Left lung (tissue), 10 donors: ENCODE measurements around the gene ANKRD39. TPM values are rescaled to one million over a fixed set of nuclear protein-coding genes. Genes with fewer than 3 reads are reported as not detected.

ENCODE experiments used
- ATAC-seq: fragments of 200-7000 bp; cut with Tn5 transposase; one replicate; pipeline ENCODE4 v1.9.1; 2020; ENCODE audit warnings: moderate library complexity
- DNase-seq, 4 donors: peaks; one replicate each; pipeline ENCODE4 v3.0.0-alpha.2; 2013 to 2020
- H3K27ac ChIP-seq, 2 donors: fragments of 200-600 bp; sonication (generic) in 1 of 2; one replicate each; pipeline versions ENCODE4 v1.5.0 to v1.8.0; 2020 to 2021
- H3K27me3 ChIP-seq, 2 donors: fragments of 200-600 bp; sonication (generic) in 1 of 2; one replicate each; pipeline versions ENCODE4 v1.5.0 to v1.8.0; 2020 to 2021
- H3K36me3 ChIP-seq, 2 donors: fragments of 200-600 bp; sonication (generic) in 1 of 2; one replicate each; pipeline versions ENCODE4 v1.5.0 to v1.8.0; 2020 to 2021
- H3K4me1 ChIP-seq, 2 donors: fragments of 200-600 bp; one replicate each; pipeline ENCODE4 v1.8.0; 2021
- H3K4me3 ChIP-seq, 2 donors: fragments of 200-600 bp; sonication (generic) in 1 of 2; one replicate each; pipeline versions ENCODE4 v1.5.0 to v1.8.0; 2020 to 2021; ENCODE audit warnings: mild to moderate bottlenecking in 1 of 2
- H3K9me3 ChIP-seq, 2 donors: fragments of 200-600 bp; sonication (generic) in 1 of 2; one replicate each; pipeline versions ENCODE4 v1.5.0 to v1.8.0; 2020 to 2021
- intact Hi-C, 2 donors: fragments of 100-400 bp; cut with DNase I; formaldehyde crosslinking; loops; one replicate each; pipeline versions ENCODE4 v1.11.2 to v1.14.2; 2022
- polyA plus RNA-seq, 6 donors: library from polyadenylated mRNA; unstranded; fragments of 120-200 nt; gene quantifications; one replicate each; pipeline ENCODE4 v1.2.1, GENCODE V29; 2013; ENCODE audit not compliant: insufficient read length in 6 of 6
- total RNA-seq, 2 donors: library from RNA; stranded (reverse); fragmentation: NEBNext Ultra II Directional; extraction: Animal tissue kit (Norgen Biotek cat#: 25700); gene quantifications; one replicate each; pipeline ENCODE4 v1.2.1, GENCODE V29; 2021
- TF ChIP-seq, protein P1 (sequence below), 2 donors: fragments of 200-600 bp; sonication (generic) in 1 of 2; IDR thresholded peaks; one replicate each; pipeline versions ENCODE4 v1.5.0 to v1.8.0; 2021; ENCODE audit warnings: antibody characterized with exemption in 2 of 2
- donor health status: DM: no; HTN: yes; CAD: no.
- donor health status: DM: no; HTN: no; CAD: no.

ANKRD39 gene
- total and polyA plus RNA-seq, 8 donors: 7.9 to 11.9 (median 10.4) TPM

DNA sequence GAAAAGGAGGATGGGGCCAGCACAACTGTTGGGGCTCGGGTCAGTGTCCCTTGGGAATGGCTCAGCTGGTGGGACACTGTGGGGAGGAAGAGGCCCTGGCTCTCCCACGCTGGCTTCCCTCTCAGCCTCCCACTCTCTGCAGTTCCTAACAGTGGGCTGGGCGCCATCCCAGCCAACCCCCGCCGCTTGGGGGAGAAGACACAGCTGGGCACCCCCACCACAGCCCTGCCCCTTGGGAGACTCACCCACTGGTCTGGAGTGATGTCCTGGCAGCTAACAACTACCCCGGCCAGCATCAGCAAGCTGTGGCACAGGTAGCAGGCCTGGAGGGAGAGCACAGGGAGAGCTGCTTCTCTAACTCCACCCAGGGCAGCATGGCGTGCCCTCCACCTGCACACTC, 20.4 kb upstream of the ANKRD39 start:
- no peak overlapping the region for H3K27ac ChIP-seq
- no peaks in the 10 kb centered on the region for H3K36me3 ChIP-seq
- TF ChIP-seq, protein P1, sequence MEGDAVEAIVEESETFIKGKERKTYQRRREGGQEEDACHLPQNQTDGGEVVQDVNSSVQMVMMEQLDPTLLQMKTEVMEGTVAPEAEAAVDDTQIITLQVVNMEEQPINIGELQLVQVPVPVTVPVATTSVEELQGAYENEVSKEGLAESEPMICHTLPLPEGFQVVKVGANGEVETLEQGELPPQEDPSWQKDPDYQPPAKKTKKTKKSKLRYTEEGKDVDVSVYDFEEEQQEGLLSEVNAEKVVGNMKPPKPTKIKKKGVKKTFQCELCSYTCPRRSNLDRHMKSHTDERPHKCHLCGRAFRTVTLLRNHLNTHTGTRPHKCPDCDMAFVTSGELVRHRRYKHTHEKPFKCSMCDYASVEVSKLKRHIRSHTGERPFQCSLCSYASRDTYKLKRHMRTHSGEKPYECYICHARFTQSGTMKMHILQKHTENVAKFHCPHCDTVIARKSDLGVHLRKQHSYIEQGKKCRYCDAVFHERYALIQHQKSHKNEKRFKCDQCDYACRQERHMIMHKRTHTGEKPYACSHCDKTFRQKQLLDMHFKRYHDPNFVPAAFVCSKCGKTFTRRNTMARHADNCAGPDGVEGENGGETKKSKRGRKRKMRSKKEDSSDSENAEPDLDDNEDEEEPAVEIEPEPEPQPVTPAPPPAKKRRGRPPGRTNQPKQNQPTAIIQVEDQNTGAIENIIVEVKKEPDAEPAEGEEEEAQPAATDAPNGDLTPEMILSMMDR (IDR thresholded peaks at IDR 0.05): no peak
- H3K4me3 ChIP-seq: no peak overlapping the region
- H3K27me3 ChIP-seq: peaks cover 0 to 28% of the 10 kb centered on the region in 2 donors
- intact Hi-C loops: no loop called here
- H3K4me1 ChIP-seq: peaks cover 0 to 26% of the 10 kb centered on the region in 2 donors
- no peak for DNase-seq
- no peaks in the 10 kb centered on the region for H3K9me3 ChIP-seq
- ATAC-seq: no peak

DNA sequence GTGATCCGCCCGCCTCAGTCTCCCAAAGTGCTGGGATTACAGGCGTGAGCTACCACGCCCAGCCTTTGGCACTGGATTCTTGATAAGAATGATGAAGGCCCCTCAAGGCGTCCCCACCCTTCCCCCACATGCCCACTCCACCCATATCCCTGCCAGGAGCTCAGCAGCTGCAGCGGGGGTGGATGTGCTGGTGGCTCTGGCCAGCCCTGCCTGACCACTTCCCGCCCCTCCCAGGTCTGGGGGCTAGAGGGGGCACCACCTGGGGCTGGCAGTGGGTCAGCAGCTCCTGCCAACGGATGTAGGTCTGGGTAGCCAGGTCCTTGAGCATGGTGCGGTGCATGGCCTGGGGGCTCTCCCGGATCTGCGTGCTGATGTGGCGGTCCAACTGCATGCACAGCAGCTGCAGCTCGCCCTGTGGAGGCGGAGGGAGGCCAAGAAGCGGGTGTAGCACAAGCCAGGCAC, 19.8 kb upstream of the ANKRD39 start:
- Histone ChIP-seq H3K9me3 (no peaks in the 10 kb centered on the region), H3K27me3 (peaks cover 0 to 33% of the 10 kb centered on the region in 2 donors), H3K4me1 (peaks cover 0 to 31% of the 10 kb centered on the region in 2 donors), H3K4me3 (no peak overlapping the region), H3K27ac (no peak overlapping the region), H3K36me3 (no peaks in the 10 kb centered on the region)
- DNase-seq (no peak), ATAC-seq (no peak)
- intact Hi-C loops: no loop called here
- TF ChIP-seq, protein P1 (IDR thresholded peaks at IDR 0.05): no peak

DNA sequence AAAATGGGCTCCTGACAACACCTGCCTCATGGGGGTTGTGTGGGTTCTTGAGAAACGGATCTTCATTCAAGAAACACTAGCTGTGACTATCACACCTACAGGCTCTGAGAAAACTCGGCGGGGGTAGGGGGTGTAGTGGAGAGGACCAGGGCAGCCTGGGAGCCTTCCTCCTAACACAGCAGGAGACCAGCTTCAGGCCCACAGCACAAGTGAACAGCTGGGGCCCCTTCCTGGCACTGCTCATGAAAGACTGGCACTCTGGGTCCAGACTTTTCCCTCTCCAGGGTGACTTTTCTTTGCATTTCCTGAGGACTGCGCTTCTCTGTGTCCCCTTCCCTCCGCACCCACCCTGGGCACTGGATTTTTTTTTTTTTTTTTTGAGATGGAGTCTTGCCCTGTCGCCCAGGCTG, 19.2 kb upstream of the ANKRD39 start:
- H3K4me3 ChIP-seq: no peak overlapping the region
- H3K36me3 ChIP-seq: no peaks in the 10 kb centered on the region
- H3K9me3 ChIP-seq: no peaks in the 10 kb centered on the region
- intact Hi-C loops: no loop called here
- peaks cover 0 to 39% of the 10 kb centered on the region in 2 donors for H3K27me3 ChIP-seq
- peaks cover 0 to 33% of the 10 kb centered on the region in 2 donors for H3K4me1 ChIP-seq
- ATAC-seq: no peak
- TF ChIP-seq, protein P1 (IDR thresholded peaks at IDR 0.05): no peak
- H3K27ac ChIP-seq: no peak overlapping the region
- DNase-seq: no peak

DNA sequence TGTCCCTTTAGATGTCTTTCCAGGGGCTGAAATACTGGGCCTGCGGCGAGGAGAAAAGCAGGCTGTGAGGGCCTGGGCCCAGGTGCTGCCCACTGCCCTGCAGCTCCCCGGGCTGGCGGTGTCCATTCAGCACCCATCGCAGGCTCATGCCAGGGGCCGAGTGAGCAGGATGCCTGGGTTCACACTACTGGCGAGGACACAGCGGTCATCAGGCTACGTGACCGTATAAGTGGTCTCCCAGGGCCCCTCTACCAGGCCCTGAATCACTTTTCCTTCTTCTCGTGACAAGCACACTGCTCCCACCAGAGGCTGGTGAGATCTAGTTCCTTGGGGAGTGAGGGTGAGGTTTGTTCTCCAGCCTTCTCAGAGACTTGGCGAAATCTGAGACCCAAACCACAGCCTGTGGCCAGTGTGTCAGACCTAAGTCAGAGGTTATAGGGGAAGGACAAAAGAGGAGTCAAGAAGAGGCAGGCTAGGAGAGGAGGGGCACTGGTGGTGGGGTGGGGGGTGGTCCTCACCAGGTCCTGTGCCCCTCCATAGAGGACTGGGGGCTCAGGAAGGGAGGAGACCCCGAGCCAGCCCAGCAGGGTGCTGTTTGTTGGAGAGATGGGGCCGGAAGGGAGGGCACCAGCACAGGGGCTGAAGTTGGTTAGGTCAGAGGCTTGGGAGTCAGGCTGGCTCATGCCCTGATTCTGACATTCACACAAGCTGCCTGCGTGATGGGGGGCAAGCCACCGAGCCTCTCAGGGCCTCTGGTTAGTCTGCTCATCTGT, 18.6 kb upstream of the ANKRD39 start:
- ATAC-seq (no peak), DNase-seq (no peak)
- Histone ChIP-seq H3K27ac (no peak overlapping the region), H3K9me3 (no peaks in the 10 kb centered on the region), H3K4me3 (no peak overlapping the region), H3K27me3 (peaks cover 0 to 45% of the 10 kb centered on the region in 2 donors), H3K36me3 (no peaks in the 10 kb centered on the region), H3K4me1 (peaks cover 0 to 32% of the 10 kb centered on the region in 2 donors)
- TF ChIP-seq, protein P1 (IDR thresholded peaks at IDR 0.05): no peak
- intact Hi-C loops: no loop called here

DNA sequence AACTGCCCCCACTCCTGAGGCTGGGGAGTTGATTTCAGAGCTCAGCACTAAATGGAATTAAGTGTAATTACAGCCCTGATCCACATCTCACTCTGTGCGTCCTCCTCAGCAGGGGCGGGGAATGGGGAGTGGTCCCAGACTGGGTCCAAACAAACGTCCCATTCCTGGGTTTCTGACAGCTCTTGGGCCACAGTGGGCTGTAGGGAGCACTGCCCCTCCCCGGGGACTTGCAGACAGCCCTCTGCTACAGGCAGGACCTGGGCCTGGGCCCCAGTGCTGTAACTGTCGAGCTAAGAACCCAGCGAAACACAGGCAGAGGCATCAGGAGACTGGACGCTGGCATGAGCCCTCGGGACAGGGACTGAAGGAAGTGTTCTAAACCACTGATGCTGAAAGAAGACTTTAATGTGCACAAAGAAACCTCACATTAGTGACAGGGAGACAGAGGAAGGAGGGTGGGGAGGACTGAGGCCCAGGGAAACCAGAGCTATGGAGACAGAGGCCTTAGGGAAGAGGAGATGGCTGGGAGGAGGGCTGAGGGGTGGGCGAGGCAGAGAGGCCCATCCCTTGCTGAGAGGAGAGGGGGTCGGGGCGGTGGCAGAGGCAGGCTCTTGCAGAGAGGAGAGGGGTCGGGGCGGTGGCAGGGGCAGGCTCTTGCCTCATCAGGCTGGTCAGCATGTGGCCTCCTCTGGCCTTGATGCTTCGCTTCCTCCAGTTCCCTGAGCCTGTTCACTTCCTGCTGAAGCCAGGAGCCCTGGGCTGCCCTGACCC, 17.9 kb upstream of the ANKRD39 start:
- Histone ChIP-seq H3K4me1 (peaks cover 5 to 32% of the 10 kb centered on the region in 2 donors), H3K27ac (no peak overlapping the region), H3K27me3 (peaks cover 0 to 52% of the 10 kb centered on the region in 2 donors), H3K4me3 (no peak overlapping the region), H3K9me3 (no peaks in the 10 kb centered on the region), H3K36me3 (no peaks in the 10 kb centered on the region)
- TF ChIP-seq, protein P1 (IDR thresholded peaks at IDR 0.05): no peak
- ATAC-seq: no peak
- intact Hi-C loops: no loop called here
- no peak for DNase-seq
